HG02870 (cell line): ENCODE measurements around the gene USP25.
"Not testable (repeated sequence)": the region's sequence is repeated elsewhere in the genome, so short reads cannot be mapped to it uniquely, and the experiment has no call there.

Experiments used
- ATAC-seq: cut with Tn5 transposase; IDR thresholded peaks from one replicate; pipeline ENCODE4 v1.9.1; 2021; ENCODE audit warnings: mild to moderate bottlenecking, moderate library complexity; ENCODE audit not compliant: unreplicated experiment

Gene USP25

DNA sequence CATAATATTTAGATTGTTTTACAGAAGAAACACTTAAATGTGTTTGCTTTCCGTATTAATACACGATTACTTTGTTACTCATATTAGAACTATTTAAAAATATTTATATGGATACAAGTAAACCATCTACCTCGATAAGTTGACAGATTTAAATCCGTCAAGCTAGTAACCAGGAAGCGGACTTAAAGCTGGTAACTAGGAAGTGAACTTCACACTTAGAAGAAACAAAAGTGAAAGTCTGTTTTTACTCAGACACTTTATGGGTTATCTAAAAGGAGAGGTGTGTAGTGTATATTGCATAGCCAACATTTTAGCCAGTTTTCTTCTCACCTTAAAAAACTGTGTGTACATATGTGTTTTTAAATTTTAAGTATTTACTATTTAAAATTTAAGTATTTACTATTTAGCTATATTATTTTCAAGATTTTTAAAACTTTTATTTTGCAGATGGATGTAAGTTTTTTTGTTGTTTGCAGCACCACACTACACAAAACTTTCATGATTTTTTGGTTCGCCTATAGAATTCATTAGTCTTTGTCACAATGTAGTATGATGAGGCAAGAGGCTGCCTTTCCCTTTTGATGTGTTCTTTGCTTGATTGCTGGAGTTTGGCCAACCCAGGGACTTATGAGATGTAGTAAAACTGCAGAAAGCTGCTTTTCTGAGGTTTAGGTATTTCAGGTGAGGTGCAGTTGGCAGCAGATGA, 2.7 kb downstream of the USP25 start:
- ATAC-seq, result peak; percentile 56

DNA sequence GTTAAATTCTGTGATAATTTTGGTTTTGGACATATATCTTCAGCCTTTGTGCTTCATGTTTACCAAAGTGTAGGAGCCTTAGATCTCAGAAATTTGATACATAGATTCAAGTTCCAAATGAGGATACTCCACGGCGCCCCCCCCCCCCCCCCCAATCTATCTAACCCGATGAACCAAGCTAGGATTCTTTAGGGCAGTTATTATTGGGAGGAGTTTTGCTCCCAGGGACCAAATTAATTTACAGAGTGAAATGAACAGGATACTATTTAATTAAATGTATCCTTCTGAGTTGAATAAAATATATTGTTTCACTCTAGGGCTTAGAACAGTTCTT, 3.2 kb downstream of the USP25 start:
- ATAC-seq, result no peak

DNA sequence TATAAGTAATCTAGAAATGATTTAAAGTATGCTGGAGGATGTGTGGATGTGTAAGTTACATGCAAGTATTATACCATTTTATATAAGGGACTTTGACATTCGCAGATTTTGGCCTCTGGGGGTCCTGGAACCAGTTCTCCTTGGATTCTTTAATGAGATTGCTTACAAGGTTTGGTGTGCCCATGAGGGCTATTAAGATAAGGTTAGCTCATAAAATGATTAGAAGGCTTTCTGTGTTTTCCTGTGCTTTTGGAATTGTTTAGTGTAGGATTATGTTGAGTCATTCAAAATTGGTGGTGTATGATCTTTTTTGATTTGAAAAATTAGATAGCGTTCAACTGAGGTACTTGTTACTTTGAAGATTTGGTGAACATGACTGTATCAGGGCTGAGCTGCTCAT, 5.6 kb downstream of the USP25 start:
- no peak for ATAC-seq

DNA sequence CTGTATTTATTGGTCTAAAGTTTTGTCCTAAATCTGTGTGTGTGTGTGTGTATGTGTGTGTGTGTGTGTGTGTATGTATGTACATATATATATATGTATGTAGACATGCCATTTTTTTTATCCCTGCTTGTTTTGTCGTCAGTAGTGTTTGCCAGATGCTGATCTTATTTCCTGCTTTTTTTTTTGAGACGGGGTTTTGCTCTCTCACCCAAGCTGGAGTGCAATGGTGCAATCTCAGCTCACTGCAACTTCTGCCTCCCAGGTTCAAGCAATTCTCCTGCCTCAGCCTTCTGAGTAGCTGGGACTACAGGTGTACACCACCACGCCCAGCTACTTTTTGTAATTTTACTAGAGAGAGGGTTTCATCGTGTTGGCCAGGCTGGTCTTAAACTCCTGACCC, 6.1 kb downstream of the USP25 start:
- not testable (repeated sequence) for ATAC-seq

DNA sequence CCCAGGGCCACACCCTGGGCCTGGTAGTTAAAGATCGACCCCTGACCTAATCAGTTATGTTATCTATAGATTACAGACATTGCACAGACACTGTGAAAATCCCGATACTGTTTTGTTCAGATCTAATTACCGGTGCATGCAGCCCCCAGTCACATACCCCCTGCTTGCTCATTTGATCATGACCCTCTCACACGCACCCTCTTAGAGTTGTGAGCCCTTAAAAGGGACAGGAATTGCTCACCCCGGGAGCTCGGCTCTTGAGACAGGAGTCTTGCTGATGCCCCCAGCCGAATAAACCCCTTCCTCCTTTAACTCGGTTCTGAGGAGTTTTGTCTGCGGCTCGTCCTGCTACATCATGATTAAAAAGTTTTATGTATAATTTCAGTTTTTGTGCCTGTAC, 9.0 kb downstream of the USP25 start:
- ATAC-seq, result not testable (repeated sequence)

DNA sequence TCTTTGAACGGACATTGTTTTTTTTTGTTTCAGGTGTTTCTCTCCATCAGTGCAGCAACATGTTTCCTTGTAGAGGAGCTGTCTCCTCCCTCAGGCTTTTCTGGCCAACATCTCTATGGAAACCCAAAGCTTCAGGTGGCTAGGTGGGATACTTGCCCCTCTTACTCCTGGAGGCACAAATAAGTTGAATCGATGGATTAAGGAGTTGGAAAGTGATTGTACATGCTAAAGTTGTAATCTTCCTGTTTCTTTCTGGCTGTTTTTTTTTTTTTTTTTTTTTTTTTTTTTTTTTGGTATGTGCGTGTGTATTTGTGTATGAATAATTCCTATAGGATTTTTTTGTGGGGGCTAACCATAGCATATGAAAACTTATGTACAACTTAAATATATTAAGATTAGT, 10.6 kb downstream of the USP25 start:
- ATAC-seq, result no peak

DNA sequence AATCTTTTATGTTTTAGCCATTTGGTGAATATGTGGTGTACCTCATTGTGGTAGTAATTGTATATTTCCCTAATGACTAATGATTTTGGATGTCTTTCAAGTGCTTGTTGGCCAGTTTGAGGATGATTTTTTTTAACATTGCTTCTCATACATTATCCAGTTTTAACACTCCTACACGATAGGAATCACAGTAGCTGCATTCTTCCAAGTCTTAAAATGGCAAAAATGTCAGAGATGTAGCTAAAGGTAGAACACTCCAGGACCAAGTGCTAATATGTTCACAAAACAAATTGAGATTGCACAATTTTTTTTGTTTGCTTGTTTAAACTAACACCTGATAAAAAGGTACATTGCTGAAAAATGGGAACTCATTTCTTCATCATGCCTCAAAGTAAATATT, 11.7 kb downstream of the USP25 start:
- no peak for ATAC-seq

DNA sequence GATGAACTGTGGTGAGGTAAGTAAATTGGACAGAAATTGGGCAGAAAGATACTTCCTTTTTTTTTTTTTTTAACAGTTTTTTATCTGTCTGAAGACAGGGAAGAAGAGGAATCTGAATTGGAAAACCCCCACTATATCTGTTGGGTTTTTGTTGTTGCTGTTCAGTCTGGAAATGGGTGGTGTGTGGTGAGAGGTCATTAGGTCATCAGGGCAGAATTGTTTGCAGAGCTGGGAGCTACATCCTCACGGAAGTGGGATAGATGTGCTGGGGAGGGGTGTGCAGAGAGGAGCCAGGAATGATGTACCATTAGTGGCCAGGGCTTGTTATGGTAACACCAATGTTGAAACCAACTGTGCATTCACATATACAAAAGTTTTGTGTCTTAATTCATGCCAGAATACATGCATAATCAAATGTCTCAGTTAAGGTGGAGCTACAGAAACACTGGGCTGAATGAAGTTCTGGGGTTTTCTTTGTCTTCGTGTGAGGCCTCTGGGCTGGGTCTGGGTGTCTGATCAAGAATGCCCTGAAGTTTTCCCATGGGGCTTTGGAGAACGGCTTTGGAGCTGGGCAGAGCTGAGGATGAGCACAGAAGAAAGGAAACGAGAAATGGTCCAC, 12.4 kb downstream of the USP25 start:
- ATAC-seq, result no peak

DNA sequence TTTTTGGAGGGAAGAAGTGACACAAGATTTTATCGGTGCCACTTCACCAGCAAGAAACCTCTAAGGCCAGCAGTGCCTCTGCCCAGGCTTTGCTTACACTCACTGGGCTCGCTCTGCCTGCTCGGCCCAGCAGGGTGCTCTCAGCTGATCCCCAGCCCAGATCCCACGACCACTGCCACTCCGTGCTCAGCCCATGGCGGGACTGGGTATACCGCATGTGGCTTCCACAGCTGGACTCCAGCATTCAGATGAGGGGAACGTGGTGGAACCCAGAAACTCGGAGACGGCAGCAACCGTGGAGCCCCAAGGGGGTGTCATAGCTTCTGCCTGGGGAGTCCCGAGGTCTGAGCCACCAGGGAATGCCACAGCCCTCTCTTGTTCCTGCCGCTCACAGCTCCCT, 12.9 kb downstream of the USP25 start:
- ATAC-seq, result no peak

DNA sequence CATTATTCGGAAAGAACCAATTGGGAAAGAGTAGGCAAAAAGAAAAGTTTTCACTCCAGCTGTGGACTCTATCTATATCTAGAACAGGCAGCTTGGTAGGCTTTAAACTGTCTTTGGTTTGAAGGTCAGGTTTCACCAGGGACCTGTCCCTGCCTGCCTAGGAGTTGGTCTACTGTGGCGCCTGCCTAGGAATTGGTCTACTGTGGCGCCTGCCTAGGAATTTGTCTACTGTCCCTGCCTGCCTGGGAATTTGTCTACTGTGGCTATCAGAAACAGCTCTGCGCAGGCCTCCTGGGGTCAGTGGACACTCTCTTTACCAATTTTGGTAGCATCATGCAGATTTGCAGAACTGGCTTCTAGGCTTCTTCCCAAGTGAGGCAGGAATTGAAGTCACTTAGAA, 13.8 kb downstream of the USP25 start:
- ATAC-seq, result no peak

DNA sequence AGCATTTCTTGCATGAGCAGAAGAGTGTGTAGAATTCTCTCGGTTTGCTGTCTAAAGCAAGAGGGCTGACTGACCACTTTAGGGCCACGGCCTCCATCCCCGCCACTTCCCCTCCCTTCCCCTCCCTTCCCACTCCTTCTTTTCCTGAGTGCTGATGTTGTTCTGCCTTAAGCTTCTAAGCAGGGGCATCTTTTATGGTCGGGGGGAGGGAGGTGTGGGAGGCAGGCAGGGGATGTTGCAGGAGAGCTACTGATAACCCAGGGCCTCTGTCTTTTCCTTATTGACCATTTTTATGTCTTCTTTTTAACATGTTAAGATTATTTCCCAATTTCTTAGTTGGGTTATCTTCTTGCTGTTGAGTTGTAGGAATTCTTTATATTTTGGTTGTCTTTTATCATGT, 15.1 kb downstream of the USP25 start:
- ATAC-seq, result no peak

DNA sequence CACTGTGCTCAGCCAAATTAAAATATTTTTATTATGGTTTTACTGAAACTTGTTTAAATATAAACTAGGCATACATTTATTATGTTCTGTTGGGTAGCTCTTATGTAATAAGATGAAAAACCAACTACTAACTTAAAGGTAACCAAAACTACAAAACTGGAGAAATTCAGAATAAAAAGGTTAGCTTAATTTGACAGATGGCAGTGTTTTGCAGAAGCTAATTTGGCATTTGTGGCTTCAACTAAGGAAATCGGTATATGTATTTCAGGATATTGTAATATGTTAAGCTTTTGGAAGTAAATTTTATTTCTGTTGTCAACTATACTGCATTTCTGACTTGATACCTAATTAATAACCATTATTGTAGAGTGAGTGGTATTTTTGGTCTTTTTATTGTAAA, 18.8 kb downstream of the USP25 start:
- no peak for ATAC-seq

DNA sequence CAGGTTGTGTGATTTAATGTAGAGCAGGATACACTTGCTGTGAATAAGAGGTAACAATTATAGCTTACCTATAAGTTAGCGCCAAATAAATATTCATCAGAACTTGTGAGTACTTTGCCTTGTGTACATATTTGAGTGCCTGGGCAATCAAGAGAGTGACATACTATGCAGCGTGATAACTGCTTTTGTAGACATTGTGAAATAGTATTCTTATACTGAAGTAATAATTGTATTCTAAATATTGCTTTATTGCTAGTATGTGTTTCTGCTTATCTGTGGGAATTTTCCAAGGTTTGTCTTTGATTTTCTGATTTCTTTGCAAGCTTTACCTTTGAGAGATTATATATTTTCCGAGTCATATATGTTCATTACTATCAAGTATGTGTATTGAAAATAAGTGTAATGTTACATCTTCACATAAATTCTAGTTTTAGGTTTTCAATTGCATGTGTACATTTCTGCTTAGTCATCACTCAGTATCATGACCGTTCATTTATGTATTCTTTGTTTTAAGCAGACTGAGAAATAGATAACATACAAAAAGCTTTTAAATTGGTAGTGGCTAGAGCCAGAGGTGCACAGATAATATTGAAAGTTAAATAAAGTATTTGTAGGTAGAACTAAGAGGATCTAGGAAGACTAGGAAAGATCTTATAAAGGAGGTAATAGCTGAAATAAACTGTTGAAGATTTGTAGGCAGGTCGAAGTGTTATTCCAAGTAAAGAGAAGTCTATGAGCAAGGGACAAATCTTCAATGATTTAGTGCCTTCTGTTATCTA, 19.5 kb downstream of the USP25 start:
- no peak for ATAC-seq

DNA sequence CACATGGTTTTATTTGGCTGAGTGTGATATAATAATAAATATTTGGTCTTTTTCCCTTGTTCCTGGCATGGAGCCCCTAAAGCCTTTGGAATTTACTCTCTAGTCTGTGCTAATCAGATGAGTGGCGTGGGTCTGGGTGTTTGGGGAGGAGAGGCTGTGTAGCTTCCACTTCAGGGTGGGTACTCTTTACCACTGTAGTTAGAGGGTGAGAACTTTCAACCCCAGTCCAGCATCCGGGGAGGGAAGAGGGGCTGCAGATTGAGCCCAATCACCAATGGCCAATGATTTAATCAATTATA, 20.0 kb downstream of the USP25 start:
- ATAC-seq, result no peak

DNA sequence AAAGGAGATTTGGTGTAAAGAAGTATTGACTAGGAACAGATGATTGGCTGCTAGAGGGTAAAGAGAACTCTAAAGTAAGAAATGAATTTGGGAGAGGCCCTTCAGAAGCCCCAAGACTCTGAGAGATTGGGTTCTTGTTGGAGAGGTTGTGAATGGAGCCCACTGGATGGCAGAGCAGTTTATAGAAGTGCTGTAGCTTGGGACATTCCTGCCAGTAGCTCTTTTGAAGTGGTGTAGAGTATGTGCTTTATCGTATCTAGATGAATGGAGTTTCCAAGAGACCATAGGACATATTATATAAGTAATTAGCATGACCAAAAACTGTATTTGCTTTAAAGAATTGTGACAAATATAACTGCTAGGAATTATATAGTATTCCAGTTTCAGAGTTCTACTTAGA, 21.3 kb downstream of the USP25 start:
- ATAC-seq, result no peak

DNA sequence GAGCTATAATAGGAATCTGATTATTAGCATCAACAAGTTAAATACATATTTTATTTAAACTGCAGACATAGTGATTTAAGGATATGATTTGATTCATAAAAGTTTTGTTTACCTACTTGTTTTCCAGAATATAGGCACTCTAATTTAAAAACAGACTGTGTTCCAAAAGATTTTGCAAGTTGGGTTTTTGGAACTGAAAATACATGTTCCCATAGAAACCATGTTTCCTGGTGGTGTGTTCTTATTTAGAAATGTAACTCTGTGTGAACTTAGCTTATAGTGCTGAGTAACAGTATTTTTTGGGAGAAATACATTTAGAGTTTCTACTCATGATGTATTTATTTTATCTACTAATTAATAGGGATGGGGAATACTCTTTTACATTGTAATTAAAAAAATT, 21.8 kb downstream of the USP25 start:
- no peak for ATAC-seq

DNA sequence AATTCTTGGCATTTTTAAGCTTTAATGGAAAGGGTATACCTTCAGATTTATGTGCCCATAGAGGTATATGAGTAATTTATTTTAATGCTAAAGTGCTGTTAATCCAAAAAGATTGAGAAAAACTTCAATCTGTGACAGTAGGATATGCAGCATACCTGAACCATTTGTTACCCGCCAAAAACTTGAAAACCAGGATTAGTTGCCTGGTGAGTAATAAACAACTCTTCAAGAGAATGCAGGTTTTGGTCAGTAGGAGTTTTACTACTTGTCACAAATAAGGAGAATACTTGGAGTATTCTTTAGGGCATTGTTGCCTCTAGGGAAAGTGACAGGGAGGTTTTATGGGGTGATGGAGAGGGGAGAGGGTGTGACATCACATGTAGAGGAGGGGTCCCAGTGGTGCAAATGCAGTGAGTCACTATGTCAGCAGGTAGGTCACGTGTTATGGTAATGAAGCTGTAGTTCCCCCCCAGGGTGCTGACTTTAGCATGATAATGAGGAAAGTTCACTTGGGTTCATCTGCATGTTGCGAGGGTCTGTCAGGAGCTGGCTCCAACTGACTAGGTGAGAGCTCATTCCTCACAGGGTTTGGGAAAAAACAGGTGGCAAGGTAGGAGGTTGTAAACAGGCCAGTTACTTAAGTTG, 23.1 kb downstream of the USP25 start:
- ATAC-seq, result no peak

DNA sequence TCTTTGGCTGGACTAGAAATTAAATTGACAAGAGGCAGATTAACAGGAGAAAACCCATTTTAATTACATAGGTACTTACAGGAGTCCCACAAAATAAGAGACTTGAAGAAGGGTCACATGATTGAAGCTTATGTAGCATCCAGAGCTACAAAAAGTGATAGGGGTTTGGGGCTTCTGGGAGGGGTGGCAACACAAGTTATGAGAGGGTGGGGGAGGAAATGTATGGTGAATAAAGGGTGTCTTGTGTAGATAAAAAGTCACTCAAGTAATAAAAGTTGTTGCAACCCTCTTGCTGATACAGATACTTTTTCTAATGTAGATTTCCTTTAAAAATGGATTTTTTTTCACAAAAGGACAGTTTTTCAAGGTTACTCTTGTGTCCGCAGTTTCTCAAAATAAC, 24.0 kb downstream of the USP25 start:
- no peak for ATAC-seq

DNA sequence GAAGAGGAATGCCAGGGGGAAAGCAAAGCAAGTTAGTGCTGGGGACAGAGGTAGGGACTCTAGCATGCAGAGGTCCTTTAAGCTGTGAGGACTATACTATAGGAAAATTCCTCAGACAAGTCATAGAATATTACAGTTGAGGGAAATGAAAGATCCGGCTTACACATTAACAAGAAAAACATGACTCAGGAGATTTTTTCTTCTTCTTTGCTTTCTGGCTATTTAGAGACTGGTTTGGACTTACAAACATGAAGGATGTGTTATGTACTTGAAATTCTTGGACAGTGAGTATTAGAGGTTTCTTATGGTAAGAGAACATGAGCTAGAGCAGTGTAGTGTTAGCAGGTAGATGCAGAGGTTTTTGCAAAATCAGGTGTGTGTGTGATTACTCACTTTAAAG, 24.9 kb downstream of the USP25 start:
- ATAC-seq, result no peak

DNA sequence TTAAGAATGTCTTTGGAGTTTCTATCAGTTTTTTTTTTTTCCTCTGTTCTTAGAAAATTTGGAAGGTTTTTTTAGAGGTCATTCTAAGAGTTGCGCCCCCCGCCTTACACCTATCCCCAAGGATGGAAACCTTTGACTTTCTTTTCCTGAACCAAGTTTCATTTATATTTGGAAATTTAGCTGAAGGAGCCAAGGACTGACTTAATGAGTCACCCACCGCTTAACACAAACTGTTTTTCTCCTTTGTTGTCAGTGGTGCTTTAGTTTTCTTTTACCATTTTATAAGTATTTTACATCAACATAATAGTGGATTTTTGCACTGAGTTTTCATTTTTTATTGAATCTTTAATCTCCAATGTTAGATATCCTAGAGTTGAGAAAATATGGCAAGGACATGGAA, 25.3 kb downstream of the USP25 start:
- ATAC-seq, result no peak

DNA sequence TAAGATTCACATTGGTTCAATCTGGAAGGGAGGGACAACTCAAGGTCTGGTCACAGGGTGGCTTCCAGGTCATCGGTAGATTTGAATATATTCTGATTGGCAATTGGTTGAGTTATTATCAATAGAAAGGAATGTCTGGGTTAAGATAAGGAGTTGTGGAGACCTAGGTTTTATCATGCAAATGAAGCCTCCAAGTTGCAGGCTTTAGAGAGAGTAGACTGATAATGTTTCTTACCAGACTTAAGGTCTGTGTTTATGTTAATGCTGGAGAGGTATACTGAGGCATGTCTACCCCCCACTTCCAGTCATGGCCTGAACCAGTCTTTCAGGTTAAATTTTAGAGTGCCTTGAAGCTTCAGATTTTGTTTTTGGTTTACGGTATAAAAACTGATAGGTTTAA, 29.7 kb downstream of the USP25 start:
- ATAC-seq, result no peak

DNA sequence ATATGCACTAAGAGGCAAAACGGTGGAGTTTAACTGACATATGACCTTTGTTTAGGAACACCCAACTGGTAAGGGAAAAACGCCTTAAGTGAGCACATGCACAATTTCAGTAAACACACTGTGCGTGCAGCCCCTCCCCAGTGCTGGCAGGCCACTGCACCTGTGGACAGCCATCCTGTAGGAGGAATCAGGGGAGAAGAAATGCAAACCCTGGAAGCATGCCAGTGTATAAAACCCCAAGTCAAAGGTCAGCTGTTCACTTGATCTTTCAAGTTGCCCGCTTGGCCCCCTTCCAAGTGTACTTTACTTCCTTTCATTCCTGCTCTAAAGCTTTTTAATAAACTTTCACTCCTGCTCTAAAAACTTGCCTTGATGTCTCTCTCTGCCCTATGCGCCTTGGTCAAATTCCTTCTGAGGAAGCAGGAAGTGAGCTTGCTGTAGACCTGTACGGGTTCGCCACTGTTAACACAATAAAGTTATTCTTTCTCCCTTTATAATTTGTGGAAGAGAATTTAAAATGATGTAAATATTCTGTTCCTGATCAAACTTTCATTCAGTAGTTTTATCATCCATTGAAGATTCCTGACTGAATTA, 31.8 kb downstream of the USP25 start:
- no peak for ATAC-seq
